Astrocyte (in vitro differentiated cells and primary cell): Measurements from ENCODE around the gene RELN. TPM values are rescaled to one million over a fixed set of nuclear protein-coding genes. Genes with fewer than 3 reads are reported as not detected.

Source experiments
- DNase-seq: peaks from one replicate; pipeline ENCODE4 v3.0.0-alpha.2; 2010; ENCODE audit warnings: low read depth
- FAIRE-seq: peaks from 2 replicates; lab custom pipeline; 2011; peaks lifted over from hg19 to GRCh38; lab: Jason Lieb, UNC
- H2AFZ ChIP-seq: 2 replicates; pipeline ENCODE4 v1.6.0; 2012; ENCODE audit warnings: low read depth, low read length, inconsistent platforms
- H3K27ac ChIP-seq: 2 replicates; pipeline ENCODE4 v1.5.1; 2011; ENCODE audit warnings: low read depth, low read length, inconsistent platforms
- H3K27me3 ChIP-seq: 2 replicates; pipeline ENCODE4 v1.6.0; 2011; ENCODE audit warnings: low read length, inconsistent platforms; ENCODE audit not compliant: insufficient read depth
- H3K36me3 ChIP-seq: 2 replicates; pipeline ENCODE4 v1.5.1; 2011; ENCODE audit warnings: low read length, inconsistent platforms; ENCODE audit not compliant: insufficient read depth
- H3K4me1 ChIP-seq: 2 replicates; pipeline ENCODE4 v1.5.1; 2011; ENCODE audit warnings: low read length, inconsistent platforms; ENCODE audit not compliant: insufficient read depth
- H3K4me2 ChIP-seq: 2 replicates; pipeline ENCODE4 v1.6.0; 2012; ENCODE audit warnings: low read length, inconsistent platforms
- H3K4me3 ChIP-seq: 2 replicates; pipeline ENCODE4 v1.5.1; 2011; ENCODE audit warnings: low read depth, mild to moderate bottlenecking, low read length, inconsistent platforms; ENCODE audit not compliant: insufficient read depth
- H3K79me2 ChIP-seq: 2 replicates; pipeline ENCODE4 v1.6.0; 2012; ENCODE audit warnings: mild to moderate bottlenecking, low read length, inconsistent platforms; ENCODE audit not compliant: insufficient read depth
- H3K9ac ChIP-seq: 2 replicates; pipeline ENCODE4 v1.6.0; 2012; ENCODE audit warnings: mild to moderate bottlenecking, low read length, inconsistent platforms
- H3K9me3 ChIP-seq: 2 replicates; pipeline ENCODE4 v1.5.1; 2012; ENCODE audit warnings: low read depth, mild to moderate bottlenecking, low read length, inconsistent platforms; ENCODE audit not compliant: insufficient read depth
- H4K20me1 ChIP-seq: 2 replicates; pipeline ENCODE4 v1.6.0; 2012; ENCODE audit warnings: low read length, inconsistent platforms; ENCODE audit not compliant: insufficient read depth
- H3K27ac Mint-ChIP-seq: one replicate; pipeline ENCODE4 v1.8.0; 2021; ENCODE audit warnings: mild to moderate bottlenecking, mixed read lengths; ENCODE audit not compliant: unreplicated experiment
- H3K27me3 Mint-ChIP-seq: one replicate; pipeline ENCODE4 v1.8.0; 2021; ENCODE audit warnings: low read depth, mixed read lengths; ENCODE audit not compliant: unreplicated experiment
- H3K36me3 Mint-ChIP-seq: one replicate; pipeline ENCODE4 v1.8.0; 2021; ENCODE audit warnings: low read depth, mixed read lengths; ENCODE audit not compliant: unreplicated experiment
- H3K4me1 Mint-ChIP-seq: one replicate; pipeline ENCODE4 v1.8.0; 2021; ENCODE audit warnings: low read depth, mixed read lengths; ENCODE audit not compliant: unreplicated experiment
- H3K4me3 Mint-ChIP-seq: one replicate; pipeline ENCODE4 v1.8.0; 2021; ENCODE audit warnings: mild to moderate bottlenecking, moderate library complexity, mixed read lengths; ENCODE audit not compliant: unreplicated experiment
- H3K9me3 Mint-ChIP-seq: one replicate; pipeline ENCODE4 v1.8.0; 2021; ENCODE audit warnings: mild to moderate bottlenecking, mixed read lengths; ENCODE audit not compliant: unreplicated experiment
- EZH2 ChIP-seq: IDR thresholded peaks from 2 replicates; pipeline ENCODE4 v1.6.1; 2012; ENCODE audit warnings: mild to moderate bottlenecking, low read length, inconsistent platforms; ENCODE audit not compliant: insufficient read depth
- total RNA-seq: library from RNA; stranded (reverse); gene quantifications from 2 replicates; pipeline ENCODE4 v1.2.1, GENCODE V29; 2021
- TF ChIP-seq, protein P1 (sequence below): IDR thresholded peaks from 2 replicates; pipeline ENCODE4 v1.5.1; 2011; ENCODE audit warnings: low read depth, mild to moderate bottlenecking, inconsistent platforms, low read length, moderate library complexity; ENCODE audit not compliant: insufficient read depth

RELN gene
- total RNA-seq, 1 donor from 2014 or later, result 0.98 TPM

DNA sequence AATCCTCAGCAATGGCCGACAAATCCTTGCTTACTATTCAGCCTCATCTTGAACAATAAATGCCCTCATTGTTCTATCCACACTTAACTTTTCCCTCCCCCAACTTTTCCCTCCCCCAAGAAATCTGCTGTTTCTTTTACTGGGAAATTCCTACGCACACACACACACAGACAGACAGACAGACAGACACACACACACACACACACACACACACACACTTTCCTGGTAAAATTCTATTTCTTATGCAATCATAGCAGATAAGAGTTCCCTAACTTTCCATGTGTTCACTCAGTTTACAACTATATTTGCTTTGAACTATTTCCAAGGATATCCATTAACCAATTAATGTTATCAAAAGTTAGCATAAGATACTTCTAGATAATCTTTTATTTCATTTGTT lies 52.9 kb downstream of the RELN start:
- no peak overlapping the region for H3K27ac ChIP-seq
- DNase-seq (no peak), FAIRE-seq (no peak)
- peaks cover 14% of the 10 kb centered on the region for H3K27me3 Mint-ChIP-seq
- no peaks in the 10 kb centered on the region for H3K9me3 ChIP-seq
- H3K4me2 ChIP-seq, result no peak overlapping the region
- H3K4me3 ChIP-seq, result no peak overlapping the region
- H3K4me3 Mint-ChIP-seq, result no peak overlapping the region
- H3K4me1 ChIP-seq, result no peaks in the 10 kb centered on the region
- H3K9ac ChIP-seq, result no peak overlapping the region
- H3K27me3 ChIP-seq, result no peaks in the 10 kb centered on the region
- H3K27ac Mint-ChIP-seq, result no peak overlapping the region
- H3K9me3 Mint-ChIP-seq, result no peaks in the 10 kb centered on the region
- H3K79me2 ChIP-seq, result no peaks in the 10 kb centered on the region
- no peak overlapping the region for H2AFZ ChIP-seq
- no peaks in the 10 kb centered on the region for H4K20me1 ChIP-seq
- no peaks in the 10 kb centered on the region for H3K36me3 ChIP-seq
- TF ChIP-seq, protein P1, sequence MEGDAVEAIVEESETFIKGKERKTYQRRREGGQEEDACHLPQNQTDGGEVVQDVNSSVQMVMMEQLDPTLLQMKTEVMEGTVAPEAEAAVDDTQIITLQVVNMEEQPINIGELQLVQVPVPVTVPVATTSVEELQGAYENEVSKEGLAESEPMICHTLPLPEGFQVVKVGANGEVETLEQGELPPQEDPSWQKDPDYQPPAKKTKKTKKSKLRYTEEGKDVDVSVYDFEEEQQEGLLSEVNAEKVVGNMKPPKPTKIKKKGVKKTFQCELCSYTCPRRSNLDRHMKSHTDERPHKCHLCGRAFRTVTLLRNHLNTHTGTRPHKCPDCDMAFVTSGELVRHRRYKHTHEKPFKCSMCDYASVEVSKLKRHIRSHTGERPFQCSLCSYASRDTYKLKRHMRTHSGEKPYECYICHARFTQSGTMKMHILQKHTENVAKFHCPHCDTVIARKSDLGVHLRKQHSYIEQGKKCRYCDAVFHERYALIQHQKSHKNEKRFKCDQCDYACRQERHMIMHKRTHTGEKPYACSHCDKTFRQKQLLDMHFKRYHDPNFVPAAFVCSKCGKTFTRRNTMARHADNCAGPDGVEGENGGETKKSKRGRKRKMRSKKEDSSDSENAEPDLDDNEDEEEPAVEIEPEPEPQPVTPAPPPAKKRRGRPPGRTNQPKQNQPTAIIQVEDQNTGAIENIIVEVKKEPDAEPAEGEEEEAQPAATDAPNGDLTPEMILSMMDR, result no peak
- no peak for TF ChIP-seq EZH2
- H3K36me3 Mint-ChIP-seq, result no peaks in the 10 kb centered on the region
- H3K4me1 Mint-ChIP-seq, result no peaks in the 10 kb centered on the region

DNA sequence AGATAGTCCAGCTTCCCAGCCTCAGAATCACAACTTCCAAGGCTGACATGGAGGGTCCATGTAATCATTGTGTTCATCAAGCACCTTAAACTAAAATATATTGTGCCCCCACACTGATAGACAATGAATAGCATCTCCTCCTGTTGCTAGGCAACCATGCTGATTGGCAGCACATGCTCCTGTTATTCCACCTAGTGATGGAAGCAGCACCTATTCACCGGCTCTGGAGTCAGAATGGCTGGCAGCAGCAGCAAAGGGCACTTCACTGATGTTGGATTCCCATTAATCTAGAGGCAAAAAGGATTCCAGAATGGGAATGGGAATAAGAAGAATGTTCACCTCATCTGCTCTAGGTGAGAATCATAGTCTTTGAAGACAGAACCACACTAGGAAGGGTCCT lies 55.0 kb downstream of the RELN start:
- no peak overlapping the region for H2AFZ ChIP-seq
- no peaks in the 10 kb centered on the region for H3K4me1 Mint-ChIP-seq
- no peak overlapping the region for H3K27ac Mint-ChIP-seq
- no peaks in the 10 kb centered on the region for H3K36me3 ChIP-seq
- DNase-seq, result no peak
- H3K79me2 ChIP-seq, result no peaks in the 10 kb centered on the region
- no peak overlapping the region for H3K4me3 ChIP-seq
- H4K20me1 ChIP-seq, result no peaks in the 10 kb centered on the region
- no peaks in the 10 kb centered on the region for H3K36me3 Mint-ChIP-seq
- H3K4me2 ChIP-seq, result no peak overlapping the region
- no peak overlapping the region for H3K9ac ChIP-seq
- H3K4me3 Mint-ChIP-seq, result no peak overlapping the region
- peaks cover 19% of the 10 kb centered on the region for H3K27me3 Mint-ChIP-seq
- H3K9me3 ChIP-seq, result no peaks in the 10 kb centered on the region
- no peaks in the 10 kb centered on the region for H3K4me1 ChIP-seq
- TF ChIP-seq, protein P1, result no peak
- TF ChIP-seq EZH2, result no peak
- no peaks in the 10 kb centered on the region for H3K27me3 ChIP-seq
- no peak for FAIRE-seq
- no peaks in the 10 kb centered on the region for H3K9me3 Mint-ChIP-seq
- H3K27ac ChIP-seq, result no peak overlapping the region

DNA sequence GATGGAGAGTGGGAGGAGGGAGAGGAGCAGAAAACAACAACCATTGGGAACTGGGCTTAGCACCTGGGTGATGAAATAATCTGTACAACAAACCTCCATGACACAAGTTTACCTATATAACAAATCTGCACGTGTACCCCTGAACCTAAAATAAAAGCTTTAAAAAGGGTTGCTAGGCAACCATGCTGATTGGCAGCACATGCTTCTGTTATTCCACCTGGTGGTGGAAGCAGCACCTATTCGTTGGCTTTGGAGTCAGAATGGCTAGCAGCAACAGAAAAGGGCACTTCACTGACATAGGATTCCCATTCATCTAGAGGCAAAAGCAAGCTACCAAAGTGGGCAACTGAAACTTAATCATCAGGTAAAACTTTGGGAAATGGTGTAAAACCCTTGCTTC lies 57.1 kb downstream of the RELN start:
- DNase-seq (no peak), FAIRE-seq (no peak)
- Histone ChIP-seq H3K4me2 (no peak overlapping the region), H3K27ac (no peak overlapping the region), H2AFZ (no peak overlapping the region), H3K9ac (no peak overlapping the region), H4K20me1 (no peaks in the 10 kb centered on the region), H3K79me2 (no peaks in the 10 kb centered on the region), H3K9me3 (no peaks in the 10 kb centered on the region), H3K4me3 (no peak overlapping the region), H3K36me3 (no peaks in the 10 kb centered on the region), H3K4me1 (no peaks in the 10 kb centered on the region), H3K27me3 (no peaks in the 10 kb centered on the region)
- no peaks in the 10 kb centered on the region for H3K4me1 Mint-ChIP-seq
- no peak overlapping the region for H3K4me3 Mint-ChIP-seq
- H3K36me3 Mint-ChIP-seq, result no peaks in the 10 kb centered on the region
- H3K27me3 Mint-ChIP-seq, result peaks cover 19% of the 10 kb centered on the region
- H3K9me3 Mint-ChIP-seq, result no peaks in the 10 kb centered on the region
- no peak for TF ChIP-seq EZH2
- TF ChIP-seq, protein P1, result no peak
- no peak overlapping the region for H3K27ac Mint-ChIP-seq
